SK-N-SH (cell line): Measurements from ENCODE around the gene CCR5. TPM values are rescaled to one million over a fixed set of nuclear protein-coding genes. Genes with fewer than 3 reads are reported as not detected.
"Not testable (repeated sequence)": the region's sequence is repeated elsewhere in the genome, so short reads cannot be mapped to it uniquely, and the experiment has no call there.

Experiments
- CTCF ChIA-PET: fragments of 300-600, 350-600 bp; formaldehyde crosslinking; extraction: SDS; loops from one replicate; lab custom pipeline; 2021; lab: Yijun Ruan, JAX
- POLR2A ChIA-PET: fragments of 350-600 bp; sonication (Branson Sonifier 250); formaldehyde crosslinking; extraction: SDS; loops from one replicate; lab custom pipeline; 2020; ENCODE audit warnings: antibody characterized with exemption, inconsistent platforms; lab: Yijun Ruan, JAX
- DNase-seq: peaks from one replicate; pipeline ENCODE4 v3.0.0; 2012
- H2AFZ ChIP-seq: fragments of 200-600 bp; sonication (generic); 2 replicates; pipeline ENCODE4 v1.8.1; 2016; ENCODE audit warnings: antibody characterized with exemption, mild to moderate bottlenecking, low read depth
- H3F3A ChIP-seq: fragments of 200-600 bp; sonication (generic); replicated peaks from 2 replicates; pipeline ENCODE3; 2016; ENCODE audit warnings: antibody characterized with exemption, mild to moderate bottlenecking; ENCODE audit not compliant: insufficient read depth
- H3K27ac ChIP-seq, 2 experiments: fragments of 200-500 bp in 1 of 2; fragments of 200-600 bp in 1 of 2; sonication (Bioruptor generic) in 1 of 2; sonication (generic), shearing (Covaris generic) in 1 of 2; 2 replicates each; pipeline versions ENCODE4 v1.5.1 to v1.6.1; 2014 to 2016; ENCODE audit warnings: low read depth in 2 of 2, inconsistent platforms in 1 of 2, low read length in 1 of 2, mild to moderate bottlenecking in 1 of 2, mixed read lengths in 1 of 2
- H3K27me3 ChIP-seq: fragments of 200-600 bp; sonication (generic), shearing (Covaris generic); 2 replicates; pipeline ENCODE4 v1.6.1; 2016; ENCODE audit warnings: mixed run types; ENCODE audit not compliant: insufficient read depth
- H3K36me3 ChIP-seq, 2 experiments: fragments of 200-500 bp in 1 of 2; fragments of 200-600 bp in 1 of 2; sonication (Bioruptor generic) in 1 of 2; sonication (generic) in 1 of 2; replicated peaks in 1 of 2; 2 replicates each; pipeline versions ENCODE3 to v1.5.1; 2014 to 2016; ENCODE audit warnings: low read length in 1 of 2, mild to moderate bottlenecking in 1 of 2; ENCODE audit not compliant: insufficient read depth in 2 of 2, control insufficient read depth in 1 of 2
- H3K4me1 ChIP-seq, 2 experiments: fragments of 200-500 bp in 1 of 2; fragments of 200-600 bp in 1 of 2; sonication (Bioruptor generic) in 1 of 2; sonication (generic), shearing (Covaris generic) in 1 of 2; 2 replicates each; pipeline versions ENCODE4 v1.5.1 to v1.6.1; 2014 to 2016; ENCODE audit warnings: low read depth in 1 of 2, low read length in 1 of 2, mixed run types in 1 of 2; ENCODE audit not compliant: insufficient read depth in 2 of 2, control insufficient read depth in 1 of 2
- H3K4me2 ChIP-seq: fragments of 200-600 bp; sonication (generic), shearing (Covaris generic); 2 replicates; pipeline ENCODE4 v1.6.1; 2017; ENCODE audit warnings: mixed run types
- H3K4me3 ChIP-seq, 2 experiments: fragments of 200-500 bp in 1 of 2; fragments of 200-600 bp in 1 of 2; sonication (Bioruptor generic) in 1 of 2; sonication (generic), shearing (Covaris generic) in 1 of 2; 2 replicates each; pipeline versions ENCODE4 v1.5.1 to v1.8.1; 2014 to 2016; ENCODE audit warnings: low read depth in 2 of 2, inconsistent platforms in 1 of 2, low read length in 1 of 2, mild to moderate bottlenecking in 1 of 2, mixed read lengths in 1 of 2, moderate library complexity in 1 of 2
- H3K79me2 ChIP-seq: fragments of 200-600 bp; sonication (generic); 2 replicates; pipeline ENCODE4 v1.8.1; 2017; ENCODE audit warnings: mild to moderate bottlenecking; ENCODE audit not compliant: insufficient read depth
- H3K9ac ChIP-seq: fragments of 200-600 bp; sonication (generic); 2 replicates; pipeline ENCODE4 v1.6.1; 2017; ENCODE audit warnings: mixed run types
- H3K9me2 ChIP-seq: fragments of 200-600 bp; sonication (generic); 2 replicates; pipeline ENCODE4 v1.6.1; 2017; ENCODE audit warnings: mixed run types
- H3K9me3 ChIP-seq: fragments of 200-600 bp; sonication (generic); 2 replicates; pipeline ENCODE4 v1.6.1; 2017; ENCODE audit warnings: mixed run types, mild to moderate bottlenecking, moderate library complexity
- H4K20me1 ChIP-seq: fragments of 200-600 bp; sonication (generic); 2 replicates; pipeline ENCODE4 v1.6.1; 2017; ENCODE audit warnings: mild to moderate bottlenecking, mixed run types; ENCODE audit not compliant: insufficient read depth
- ELF1 ChIP-seq: IDR thresholded peaks from 2 replicates; pipeline ENCODE4 v1.4.0; 2012
- EZH2phosphoT487 ChIP-seq: fragments of 200-600 bp; sonication (generic); IDR thresholded peaks from 2 replicates; pipeline ENCODE4 v1.6.1; 2017; ENCODE audit warnings: low read depth, mixed run types, mild to moderate bottlenecking, antibody characterized with exemption, moderate library complexity, borderline replicate concordance
- FOSL2 ChIP-seq: IDR thresholded peaks from 2 replicates; pipeline ENCODE4 v1.4.0; 2012; ENCODE audit warnings: low read depth, mild to moderate bottlenecking, moderate library complexity, borderline replicate concordance
- FOXM1 ChIP-seq: IDR thresholded peaks from 2 replicates; pipeline ENCODE4 v1.4.0; 2012; ENCODE audit warnings: low read depth, mild to moderate bottlenecking
- MAX ChIP-seq: IDR thresholded peaks from 2 replicates; pipeline ENCODE4 v1.4.0; 2012; ENCODE audit warnings: low read depth
- MEF2A ChIP-seq: IDR thresholded peaks from 2 replicates; pipeline ENCODE4 v1.4.0; 2012; ENCODE audit warnings: low read depth, borderline replicate concordance
- MXI1 ChIP-seq: IDR thresholded peaks from 2 replicates; pipeline ENCODE4 v1.6.1; 2012; ENCODE audit warnings: mild to moderate bottlenecking, low read depth, low read length, improper control_type of control experiment
- NRF1 ChIP-seq: IDR thresholded peaks from 2 replicates; pipeline ENCODE4 v1.6.1; 2012; ENCODE audit warnings: low read depth, mild to moderate bottlenecking, low read length
- PBX3 ChIP-seq: IDR thresholded peaks from 2 replicates; pipeline ENCODE4; 2012
- REST ChIP-seq: IDR thresholded peaks from 2 replicates; pipeline ENCODE4 v1.6.1; 2012; ENCODE audit warnings: mild to moderate bottlenecking, low read depth, low read length, moderate library complexity
- SMC3 ChIP-seq: IDR thresholded peaks from 2 replicates; pipeline ENCODE4 v1.6.1; 2012; ENCODE audit warnings: low read depth, low read length, improper control_type of control experiment
- TCF12 ChIP-seq: IDR thresholded peaks from 2 replicates; pipeline ENCODE4 v1.4.0; 2012
- WGBS: methylation state at CpG from one replicate; pipeline ENCODE4 v1.1.6; 2017; ENCODE audit warnings: low lambda C conversion rate; 5-methylcytosine and 5-hydroxymethylcytosine counted together
- polyA plus RNA-seq, 3 experiments: library from polyadenylated mRNA; depleted of rRNA; stranded (reverse); fragments of >200 nt; gene quantifications; 2 replicates each; pipeline ENCODE4 v1.2.3, GENCODE V29; 2012
- TF ChIP-seq, protein P1 (sequence below): fragments of 150-350 bp; IDR thresholded peaks from 2 replicates; pipeline ENCODE4 v1.6.1; 2016; ENCODE audit warnings: mild to moderate bottlenecking, low read depth, low read length
- TF ChIP-seq, protein P2 (sequence below): fragments of 150-350 bp; IDR thresholded peaks from 2 replicates; pipeline ENCODE4 v1.6.1; 2017; ENCODE audit warnings: antibody characterized with exemption, low read length, low read depth, borderline replicate concordance

The CCR5 gene
- polyA plus RNA-seq, 1 of the 3 experiments (the other 2 are of a cell fraction), result not detected

GRCh38 chr3:46386205-46386604 is 15.5 kb downstream of the CCR5 start:
- no peak overlapping the region for H2AFZ ChIP-seq
- H3K36me3 ChIP-seq, result no peaks in the 10 kb centered on the region
- H3K9ac ChIP-seq, result no peak overlapping the region
- H3K79me2 ChIP-seq, result no peaks in the 10 kb centered on the region
- POLR2A ChIA-PET, result no interaction called here
- no peak for DNase-seq
- H3K4me2 ChIP-seq, result peak overlapping the region; percentile 40; the same call in 1 of the 2 replicates
- CTCF ChIA-PET, result interaction anchor here (1.0 kb wide), 1 partner anchor 8 kb away, joined by 3 read pairs; no protein-coding TSS in a partner anchor
- H3K4me3 ChIP-seq, result no peak overlapping the region; a peak in 1 of 4 replicates
- H4K20me1 ChIP-seq, result no peaks in the 10 kb centered on the region
- H3K27me3 ChIP-seq, result peaks cover 42% of the 10 kb centered on the region; the same call in 1 of the 2 replicates
- 0% methylated on average over 4 of the region's 4 CpGs for WGBS
- H3K9me3 ChIP-seq, result no peaks in the 10 kb centered on the region
- TF ChIP-seq ELF1 (no peak), TCF12 (no peak), MAX (no peak)
- TF ChIP-seq, protein P1, sequence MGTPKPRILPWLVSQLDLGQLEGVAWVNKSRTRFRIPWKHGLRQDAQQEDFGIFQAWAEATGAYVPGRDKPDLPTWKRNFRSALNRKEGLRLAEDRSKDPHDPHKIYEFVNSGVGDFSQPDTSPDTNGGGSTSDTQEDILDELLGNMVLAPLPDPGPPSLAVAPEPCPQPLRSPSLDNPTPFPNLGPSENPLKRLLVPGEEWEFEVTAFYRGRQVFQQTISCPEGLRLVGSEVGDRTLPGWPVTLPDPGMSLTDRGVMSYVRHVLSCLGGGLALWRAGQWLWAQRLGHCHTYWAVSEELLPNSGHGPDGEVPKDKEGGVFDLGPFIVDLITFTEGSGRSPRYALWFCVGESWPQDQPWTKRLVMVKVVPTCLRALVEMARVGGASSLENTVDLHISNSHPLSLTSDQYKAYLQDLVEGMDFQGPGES, result no peak
- TF ChIP-seq, protein P2, sequence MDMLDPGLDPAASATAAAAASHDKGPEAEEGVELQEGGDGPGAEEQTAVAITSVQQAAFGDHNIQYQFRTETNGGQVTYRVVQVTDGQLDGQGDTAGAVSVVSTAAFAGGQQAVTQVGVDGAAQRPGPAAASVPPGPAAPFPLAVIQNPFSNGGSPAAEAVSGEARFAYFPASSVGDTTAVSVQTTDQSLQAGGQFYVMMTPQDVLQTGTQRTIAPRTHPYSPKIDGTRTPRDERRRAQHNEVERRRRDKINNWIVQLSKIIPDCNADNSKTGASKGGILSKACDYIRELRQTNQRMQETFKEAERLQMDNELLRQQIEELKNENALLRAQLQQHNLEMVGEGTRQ, result no peak
- no peaks in the 10 kb centered on the region for H3K9me2 ChIP-seq
- no peaks in the 10 kb centered on the region for H3K4me1 ChIP-seq
- H3F3A ChIP-seq, result no peaks in the 10 kb centered on the region
- H3K27ac ChIP-seq, result no peak overlapping the region

GRCh38 chr3:46388847-46389246 is 18.1 kb downstream of the CCR5 start:
- H3K36me3 ChIP-seq, H3F3A ChIP-seq, H4K20me1 ChIP-seq, POLR2A ChIA-PET, H3K9ac ChIP-seq, DNase-seq, H3K79me2 ChIP-seq, H3K4me1 ChIP-seq, H3K4me3 ChIP-seq, H3K27ac ChIP-seq, H3K9me3 ChIP-seq, H3K4me2 ChIP-seq, H3K9me2 ChIP-seq, H2AFZ ChIP-seq: not testable (repeated sequence)
- peaks cover 43% of the 10 kb centered on the region; the same call in 1 of the 2 replicates for H3K27me3 ChIP-seq
- 28% methylated on average over 4 of the region's 4 CpGs for WGBS
- CTCF ChIA-PET, result interaction anchor here (1.2 kb wide), 1 partner anchor 19 kb away, joined by 3 read pairs; no protein-coding TSS in a partner anchor

DNA sequence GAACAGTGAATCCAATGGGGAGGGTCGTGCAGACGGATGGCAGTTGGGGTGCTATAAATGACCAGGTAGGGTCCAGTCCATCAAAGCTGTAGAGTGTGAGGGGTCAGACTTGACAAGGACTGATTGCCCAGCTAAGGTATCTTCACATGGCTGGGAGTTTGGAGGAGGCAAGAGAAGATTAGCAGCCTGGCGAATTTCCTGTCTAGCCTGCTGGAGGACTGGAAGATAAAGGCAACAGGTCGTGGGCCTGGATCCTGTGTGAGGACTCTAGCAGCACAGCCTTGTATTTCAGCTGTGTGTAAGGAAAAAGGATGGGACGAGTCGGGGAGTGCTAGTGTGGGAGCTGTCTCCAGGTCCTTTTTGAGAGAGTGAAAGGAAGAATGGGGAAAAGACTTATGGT is 18.6 kb downstream of the CCR5 start:
- H3K4me2 ChIP-seq, result no peak overlapping the region
- H3K4me1 ChIP-seq, result no peaks in the 10 kb centered on the region
- H3K27me3 ChIP-seq, result peaks cover 43% of the 10 kb centered on the region; the same call in 1 of the 2 replicates
- no peak overlapping the region for H3K9ac ChIP-seq
- DNase-seq, result no peak
- H3K4me3 ChIP-seq, result no peak overlapping the region
- H3K36me3 ChIP-seq, result no peaks in the 10 kb centered on the region
- no peak overlapping the region for H2AFZ ChIP-seq
- no peaks in the 10 kb centered on the region for H4K20me1 ChIP-seq
- no peaks in the 10 kb centered on the region for H3F3A ChIP-seq
- WGBS, result 4% methylated on average over 6 of the region's 6 CpGs
- no peaks in the 10 kb centered on the region for H3K79me2 ChIP-seq
- H3K9me2 ChIP-seq, result no peaks in the 10 kb centered on the region
- ChIA-PET CTCF (interaction anchor here (1.2 kb wide), 1 partner anchor 20 kb away, joined by 3 read pairs; no protein-coding TSS in a partner anchor), POLR2A (no interaction called here)
- H3K27ac ChIP-seq, result no peak overlapping the region
- H3K9me3 ChIP-seq, result no peaks in the 10 kb centered on the region
- no peak for TF ChIP-seq SMC3
- no peak for TF ChIP-seq MEF2A
- TF ChIP-seq FOSL2, result no peak
- TF ChIP-seq REST, result no peak
- TF ChIP-seq PBX3, result no peak
- no peak for TF ChIP-seq FOXM1
- TF ChIP-seq EZH2phosphoT487, result no peak
- TF ChIP-seq MXI1, result no peak
- no peak for TF ChIP-seq NRF1
